Osteoblast (primary cell): ENCODE data around the gene MLANA. TPM values are rescaled to one million over a fixed set of nuclear protein-coding genes. Genes with fewer than 3 reads are reported as not detected.

Source experiments
- DNase-seq: peaks from one replicate; pipeline ENCODE4 v3.0.0; 2011; ENCODE audit warnings: low spot score, mixed read lengths; ENCODE audit not compliant: insufficient read length; ENCODE audit errors: missing footprints
- H2AFZ ChIP-seq: 2 replicates; pipeline ENCODE4 v1.6.0; 2011; ENCODE audit warnings: mild to moderate bottlenecking, low read length
- H3K27ac ChIP-seq: 2 replicates; pipeline ENCODE4 v1.5.1; 2011; ENCODE audit warnings: mild to moderate bottlenecking, low read depth, low read length, moderate library complexity
- H3K27me3 ChIP-seq: 2 replicates; pipeline ENCODE4 v1.6.0; 2012; ENCODE audit warnings: mild to moderate bottlenecking, control low read depth, inconsistent platforms, low read length, moderate library complexity; ENCODE audit not compliant: insufficient read depth
- H3K36me3 ChIP-seq: 2 replicates; pipeline ENCODE4 v1.5.1; 2011; ENCODE audit warnings: mild to moderate bottlenecking, low read length, control low read depth, moderate library complexity; ENCODE audit not compliant: insufficient read depth
- H3K4me1 ChIP-seq: 2 replicates; pipeline ENCODE4 v1.5.1; 2011; ENCODE audit warnings: mild to moderate bottlenecking, low read length, control low read depth, moderate library complexity; ENCODE audit not compliant: insufficient read depth
- H3K4me2 ChIP-seq: 2 replicates; pipeline ENCODE4 v1.6.0; 2011; ENCODE audit warnings: mild to moderate bottlenecking, low read length; ENCODE audit not compliant: insufficient read depth
- H3K4me3 ChIP-seq: fragments of 200-600 bp; sonication (generic); 3 replicates; pipeline ENCODE4 v1.5.1; 2012; ENCODE audit warnings: mild to moderate bottlenecking, low read length, inconsistent platforms; ENCODE audit not compliant: insufficient read depth
- H3K79me2 ChIP-seq: 2 replicates; pipeline ENCODE4 v1.6.0; 2012; ENCODE audit warnings: mild to moderate bottlenecking, low read length, control low read depth, inconsistent platforms; ENCODE audit not compliant: insufficient read depth
- H3K9me3 ChIP-seq: 2 replicates; pipeline ENCODE4 v1.5.1; 2011; ENCODE audit warnings: low read depth, low read length, control low read depth
- H4K20me1 ChIP-seq: 2 replicates; pipeline ENCODE4 v1.6.0; 2012; ENCODE audit warnings: mild to moderate bottlenecking, low read length, control low read depth; ENCODE audit not compliant: insufficient read depth
- total RNA-seq: library from RNA; depleted of rRNA; stranded (reverse); fragments of >200 nt; gene quantifications from 2 replicates; pipeline ENCODE4 v1.2.3, GENCODE V29; 2012
- TF ChIP-seq, protein P1 (sequence below): IDR thresholded peaks from 2 replicates; pipeline ENCODE4 v1.5.1; 2011; ENCODE audit warnings: mild to moderate bottlenecking, low read depth, low read length, moderate library complexity; ENCODE audit errors: extremely low read depth

Gene MLANA
- total RNA-seq, 1 donor, result not detected

DNA sequence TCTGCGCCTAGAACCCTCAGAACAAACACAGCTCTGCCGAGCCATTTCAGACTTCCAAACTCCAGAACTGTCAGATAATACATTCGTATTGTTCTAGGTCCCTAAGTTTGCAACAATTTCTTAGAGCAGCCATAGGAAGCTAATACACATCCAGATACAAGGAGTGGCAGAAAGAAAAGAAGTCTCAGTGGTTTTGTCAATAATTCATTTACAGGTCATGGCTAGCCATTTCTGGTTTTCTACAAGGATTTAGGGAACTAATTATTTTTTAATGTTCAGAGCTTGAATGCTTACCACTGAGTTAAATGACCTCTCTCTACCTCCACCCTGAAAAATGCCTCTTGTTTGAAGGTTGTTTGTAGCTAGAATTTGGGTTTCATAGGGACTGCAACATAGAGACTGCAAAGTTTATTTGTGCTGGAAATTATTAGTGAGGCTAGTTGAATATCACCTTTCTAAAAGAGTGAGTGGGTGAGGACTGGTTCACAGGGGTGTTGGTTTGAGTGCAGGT lies 42.3 kb upstream of the MLANA start:
- H3K9me3 ChIP-seq, result no peaks in the 10 kb centered on the region
- H2AFZ ChIP-seq, result no peak overlapping the region
- no peaks in the 10 kb centered on the region for H3K79me2 ChIP-seq
- no peak overlapping the region for H3K4me3 ChIP-seq
- DNase-seq, result no peak
- no peak overlapping the region for H3K4me2 ChIP-seq
- no peaks in the 10 kb centered on the region for H3K36me3 ChIP-seq
- TF ChIP-seq, protein P1, sequence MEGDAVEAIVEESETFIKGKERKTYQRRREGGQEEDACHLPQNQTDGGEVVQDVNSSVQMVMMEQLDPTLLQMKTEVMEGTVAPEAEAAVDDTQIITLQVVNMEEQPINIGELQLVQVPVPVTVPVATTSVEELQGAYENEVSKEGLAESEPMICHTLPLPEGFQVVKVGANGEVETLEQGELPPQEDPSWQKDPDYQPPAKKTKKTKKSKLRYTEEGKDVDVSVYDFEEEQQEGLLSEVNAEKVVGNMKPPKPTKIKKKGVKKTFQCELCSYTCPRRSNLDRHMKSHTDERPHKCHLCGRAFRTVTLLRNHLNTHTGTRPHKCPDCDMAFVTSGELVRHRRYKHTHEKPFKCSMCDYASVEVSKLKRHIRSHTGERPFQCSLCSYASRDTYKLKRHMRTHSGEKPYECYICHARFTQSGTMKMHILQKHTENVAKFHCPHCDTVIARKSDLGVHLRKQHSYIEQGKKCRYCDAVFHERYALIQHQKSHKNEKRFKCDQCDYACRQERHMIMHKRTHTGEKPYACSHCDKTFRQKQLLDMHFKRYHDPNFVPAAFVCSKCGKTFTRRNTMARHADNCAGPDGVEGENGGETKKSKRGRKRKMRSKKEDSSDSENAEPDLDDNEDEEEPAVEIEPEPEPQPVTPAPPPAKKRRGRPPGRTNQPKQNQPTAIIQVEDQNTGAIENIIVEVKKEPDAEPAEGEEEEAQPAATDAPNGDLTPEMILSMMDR, result no peak
- peaks cover 26% of the 10 kb centered on the region for H3K27me3 ChIP-seq
- no peak overlapping the region for H3K27ac ChIP-seq
- H4K20me1 ChIP-seq, result no peaks in the 10 kb centered on the region
- peaks cover 18% of the 10 kb centered on the region for H3K4me1 ChIP-seq

DNA sequence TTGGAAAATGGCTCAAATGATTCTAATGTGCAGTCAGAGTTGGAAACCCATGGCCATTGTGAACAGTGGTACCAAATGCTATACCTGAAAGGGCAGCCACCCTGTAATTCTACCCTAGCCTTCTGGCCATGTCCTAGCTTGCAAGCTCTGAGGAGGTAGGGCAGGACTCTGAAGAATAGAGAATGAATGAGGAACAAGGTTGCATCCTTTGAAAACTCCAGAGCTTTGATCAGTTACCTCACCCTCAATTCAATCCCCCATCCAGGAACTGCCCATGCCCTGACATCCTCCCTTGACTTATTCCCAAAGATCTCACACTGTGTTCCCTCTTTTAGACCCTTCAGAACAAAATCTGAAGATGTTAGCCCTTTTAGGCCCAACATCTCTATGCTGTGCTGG lies 40.0 kb upstream of the MLANA start:
- Histone ChIP-seq H3K4me2 (no peak overlapping the region), H3K4me3 (no peak overlapping the region), H3K36me3 (no peaks in the 10 kb centered on the region), H3K79me2 (no peaks in the 10 kb centered on the region), H3K9me3 (no peaks in the 10 kb centered on the region), H2AFZ (no peak overlapping the region), H4K20me1 (no peaks in the 10 kb centered on the region), H3K4me1 (peaks cover 3% of the 10 kb centered on the region), H3K27me3 (peaks cover 32% of the 10 kb centered on the region), H3K27ac (no peak overlapping the region)
- DNase-seq, result no peak
- TF ChIP-seq, protein P1, result no peak

DNA sequence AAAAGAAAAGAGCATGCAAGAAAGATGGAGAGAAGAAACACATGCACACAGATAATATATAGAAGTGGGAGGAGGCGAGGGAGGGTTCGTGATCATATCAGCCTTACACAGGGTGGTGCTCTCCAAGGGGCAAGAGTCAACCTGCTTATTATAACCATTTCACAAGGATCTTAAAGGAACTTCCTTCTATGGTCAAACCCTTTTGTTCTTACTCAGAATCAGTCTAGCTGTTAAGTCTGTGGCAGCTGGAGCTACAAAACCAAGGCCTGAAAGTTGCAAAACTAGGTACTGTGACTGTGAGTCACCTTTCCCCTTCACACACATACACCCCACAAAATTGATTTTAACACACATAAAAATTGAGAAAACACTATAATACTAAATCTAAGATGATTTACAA lies 39.2 kb upstream of the MLANA start:
- H2AFZ ChIP-seq, result no peak overlapping the region
- H3K79me2 ChIP-seq, result no peaks in the 10 kb centered on the region
- no peaks in the 10 kb centered on the region for H3K36me3 ChIP-seq
- H3K9me3 ChIP-seq, result no peaks in the 10 kb centered on the region
- no peak overlapping the region for H3K4me3 ChIP-seq
- DNase-seq, result no peak
- H3K27me3 ChIP-seq, result peaks cover 35% of the 10 kb centered on the region
- peaks cover 1% of the 10 kb centered on the region for H3K4me1 ChIP-seq
- H4K20me1 ChIP-seq, result no peaks in the 10 kb centered on the region
- no peak overlapping the region for H3K27ac ChIP-seq
- no peak overlapping the region for H3K4me2 ChIP-seq
- TF ChIP-seq, protein P1, result no peak

DNA sequence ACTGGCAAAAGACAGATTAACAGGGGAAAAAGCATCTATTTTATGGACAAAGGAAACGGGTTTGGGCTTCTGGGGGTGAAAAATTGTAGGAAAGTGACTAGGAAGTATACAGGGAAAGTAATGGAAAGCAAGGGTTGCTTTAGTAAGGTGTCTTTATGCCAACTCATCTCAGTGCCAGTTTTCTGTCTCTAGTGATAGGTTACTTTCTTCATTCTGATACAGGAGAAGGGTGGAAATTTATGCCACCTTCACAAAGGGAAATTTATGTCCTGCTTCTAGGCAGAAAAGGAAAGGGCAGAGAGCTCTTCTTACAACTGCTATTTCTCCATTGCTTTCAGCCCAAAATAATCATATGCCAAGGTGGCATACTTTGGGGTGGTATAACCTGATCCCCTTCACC lies 37.7 kb upstream of the MLANA start:
- TF ChIP-seq, protein P1, result no peak
- Histone ChIP-seq H3K27ac (no peak overlapping the region), H4K20me1 (no peaks in the 10 kb centered on the region), H3K79me2 (no peaks in the 10 kb centered on the region), H3K9me3 (no peaks in the 10 kb centered on the region), H3K36me3 (no peaks in the 10 kb centered on the region), H3K4me2 (no peak overlapping the region), H3K27me3 (peaks cover 38% of the 10 kb centered on the region), H3K4me3 (no peak overlapping the region), H2AFZ (no peak overlapping the region), H3K4me1 (no peaks in the 10 kb centered on the region)
- DNase-seq, result no peak
